GM21619 (cell line): ENCODE results near the gene HES4.
"Not testable (repeated sequence)": the region's sequence is repeated elsewhere in the genome, so short reads cannot be mapped to it uniquely, and the experiment has no call there.

Source experiments
- ATAC-seq: cut with Tn5 transposase; IDR thresholded peaks from one replicate; pipeline ENCODE4 v1.9.1; 2021; ENCODE audit not compliant: unreplicated experiment

Gene HES4

DNA sequence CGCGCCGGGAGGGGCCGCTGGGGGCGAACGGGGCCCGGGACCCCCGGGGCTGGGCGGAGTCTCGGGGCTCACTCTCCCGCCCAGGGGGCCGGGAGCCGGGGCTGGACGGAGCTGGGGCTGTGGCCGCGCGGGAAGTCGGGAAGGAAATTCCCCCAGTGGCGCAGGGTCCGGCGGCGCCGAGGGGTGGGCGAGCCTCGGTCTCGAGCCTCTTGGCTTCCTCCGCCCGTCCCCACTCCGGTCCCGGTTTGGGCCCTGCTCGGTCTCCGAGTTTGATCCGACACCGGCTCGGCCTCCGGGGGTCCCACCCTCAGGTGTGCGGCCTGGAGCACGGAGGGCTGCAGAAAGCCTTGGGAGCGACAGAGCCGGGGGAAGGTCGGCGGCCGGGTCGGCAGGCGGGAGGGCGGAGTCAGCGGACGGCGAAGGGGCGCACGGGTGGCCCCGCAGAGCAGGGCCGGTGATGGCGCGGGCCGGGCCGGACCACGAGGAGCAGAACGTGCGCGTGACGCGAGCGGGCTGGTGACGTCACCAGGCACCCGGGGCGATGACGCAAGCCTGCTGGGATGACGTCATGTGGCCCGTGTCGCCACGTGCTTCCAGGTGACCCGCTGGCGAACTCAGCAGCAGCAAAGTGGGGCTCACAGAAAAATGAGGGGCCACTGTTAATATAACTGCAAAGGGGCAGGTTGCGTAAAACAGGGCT lies 610 bp upstream of the HES4 start:
- ATAC-seq, result no peak

- ATAC-seq, result no peak
Observed at GRCh38 chr1:998995-999724, 737 bp downstream of the HES4 start.

- no peak for ATAC-seq
Observed at GRCh38 chr1:998745-998994, 1.2 kb downstream of the HES4 start.

GRCh38 chr1:997993-998744 lies 1.7 kb downstream of the HES4 start:
- no peak for ATAC-seq

GRCh38 chr1:997713-997992 lies 2.2 kb downstream of the HES4 start:
- no peak for ATAC-seq

GRCh38 chr1:996851-997712 lies 2.8 kb downstream of the HES4 start:
- ATAC-seq, result no peak

DNA sequence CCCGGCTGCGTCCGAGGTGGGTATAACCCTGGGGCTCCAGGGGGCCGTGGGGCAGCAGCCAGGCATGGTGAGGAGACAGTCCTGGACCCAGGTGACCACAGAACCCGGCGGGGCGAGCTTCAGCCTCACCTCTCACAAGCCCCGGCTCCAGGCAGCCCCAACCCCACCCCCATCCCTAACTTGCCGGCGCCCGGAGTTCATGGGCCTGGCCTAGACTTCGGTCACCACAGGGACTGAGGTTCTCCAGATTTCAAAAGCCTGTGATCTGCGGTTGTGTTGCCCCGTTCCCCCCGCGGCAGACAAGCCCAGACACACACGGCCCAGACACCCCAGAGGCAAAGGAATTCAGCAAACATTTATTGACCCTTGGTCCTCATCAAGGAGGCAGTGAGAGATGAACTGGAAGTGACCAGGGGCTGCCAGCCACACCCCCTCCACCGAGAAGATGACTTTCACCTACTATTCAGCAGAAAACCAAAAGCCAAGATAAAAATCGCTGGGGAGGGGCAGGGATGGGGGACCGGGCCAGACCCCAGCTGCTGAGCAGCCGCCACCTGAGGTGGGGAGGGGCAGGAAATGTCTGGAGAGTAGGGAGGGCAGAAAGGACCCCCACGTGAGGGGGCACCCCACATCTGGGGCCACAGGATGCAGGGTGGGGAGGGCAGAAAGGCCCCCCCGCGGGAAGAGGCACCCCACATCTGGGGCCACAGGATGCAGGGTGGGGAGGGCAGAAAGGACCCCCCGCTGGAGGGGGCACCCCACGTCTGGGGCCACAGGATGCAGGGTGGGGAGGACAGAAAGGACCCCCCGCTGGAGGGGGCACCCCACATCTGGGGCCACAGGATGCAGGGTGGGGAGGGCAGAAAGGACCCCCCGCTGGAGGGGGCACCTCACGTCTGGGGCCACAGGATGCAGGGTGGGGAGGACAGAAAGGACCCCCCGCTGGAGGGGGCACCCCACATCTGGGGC lies 3.9 kb downstream of the HES4 start:
- no peak for ATAC-seq

GRCh38 chr1:994546-994945 lies 5.4 kb downstream of the HES4 start:
- ATAC-seq, result not testable (repeated sequence)

- ATAC-seq, result no peak
Observed at GRCh38 chr1:993379-993995, 6.4 kb downstream of the HES4 start.

DNA sequence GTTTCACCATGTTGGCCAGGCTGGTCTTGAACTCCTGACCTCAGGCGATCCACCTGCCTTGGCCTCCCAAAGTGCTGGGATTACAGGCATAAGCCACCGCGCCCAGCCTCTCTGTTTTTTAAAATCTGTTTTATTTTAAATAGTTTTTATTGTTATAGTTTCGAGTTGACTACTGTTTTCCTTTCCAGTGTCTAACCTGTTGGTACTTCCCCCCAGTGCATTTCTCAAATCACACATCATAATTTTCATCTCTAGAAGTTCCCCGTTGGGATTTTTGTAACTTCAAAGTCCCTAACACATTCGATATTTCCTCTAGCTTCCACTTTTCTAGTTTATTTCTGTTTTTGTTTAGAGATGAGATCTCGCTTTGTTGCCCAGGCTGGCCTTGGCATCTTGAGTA lies 7.5 kb downstream of the HES4 start:
- ATAC-seq, result no peak

DNA sequence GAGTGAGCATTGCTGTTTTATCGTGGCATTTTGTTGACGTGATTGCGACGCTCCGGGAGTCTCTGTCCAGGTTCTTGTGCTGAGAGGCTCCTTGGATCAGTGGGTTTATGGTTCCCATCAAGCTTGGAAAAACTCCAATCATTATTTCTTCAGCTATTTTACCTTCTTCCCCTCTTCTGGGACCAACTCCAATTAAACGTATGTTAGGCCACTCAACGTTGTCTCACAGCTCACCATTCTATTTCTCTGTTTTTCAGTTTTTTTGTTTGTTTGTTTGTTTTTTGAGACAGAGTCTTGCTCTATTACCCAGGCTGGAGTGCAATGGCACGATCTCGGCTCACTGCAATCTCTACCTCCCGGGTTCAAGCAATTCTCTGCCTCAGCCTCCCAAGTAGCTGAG lies 8.0 kb downstream of the HES4 start:
- ATAC-seq, result no peak

DNA sequence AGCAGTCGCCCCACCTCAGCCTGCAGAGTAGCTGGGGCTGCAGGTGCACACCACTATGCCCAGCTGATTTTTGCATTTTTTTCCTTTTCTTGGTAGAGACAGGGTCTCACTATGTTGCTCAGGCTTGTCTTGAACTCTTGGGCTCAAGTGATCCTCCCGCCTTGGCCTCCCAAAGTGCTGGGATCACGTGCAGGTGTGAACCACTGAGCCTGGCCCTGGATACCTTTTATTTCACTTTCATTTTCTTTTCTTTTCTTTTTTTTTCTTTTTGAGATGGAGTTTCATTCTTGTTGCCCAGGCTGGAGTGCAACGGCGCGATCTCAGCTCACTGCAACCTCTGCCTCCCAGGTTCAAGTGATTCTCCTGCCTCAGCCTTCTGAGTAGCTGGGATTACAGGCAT lies 8.6 kb downstream of the HES4 start:
- not testable (repeated sequence) for ATAC-seq

- not testable (repeated sequence) for ATAC-seq
Observed at GRCh38 chr1:988061-988460, 11.8 kb downstream of the HES4 start.

- no peak for ATAC-seq
Observed at GRCh38 chr1:985126-985525, 14.8 kb downstream of the HES4 start.

GRCh38 chr1:984476-984814 lies 15.5 kb downstream of the HES4 start:
- ATAC-seq, result no peak

- no peak for ATAC-seq
Observed at GRCh38 chr1:983798-984475, 16.0 kb downstream of the HES4 start.

GRCh38 chr1:982765-983436 lies 17.0 kb downstream of the HES4 start:
- no peak for ATAC-seq

DNA sequence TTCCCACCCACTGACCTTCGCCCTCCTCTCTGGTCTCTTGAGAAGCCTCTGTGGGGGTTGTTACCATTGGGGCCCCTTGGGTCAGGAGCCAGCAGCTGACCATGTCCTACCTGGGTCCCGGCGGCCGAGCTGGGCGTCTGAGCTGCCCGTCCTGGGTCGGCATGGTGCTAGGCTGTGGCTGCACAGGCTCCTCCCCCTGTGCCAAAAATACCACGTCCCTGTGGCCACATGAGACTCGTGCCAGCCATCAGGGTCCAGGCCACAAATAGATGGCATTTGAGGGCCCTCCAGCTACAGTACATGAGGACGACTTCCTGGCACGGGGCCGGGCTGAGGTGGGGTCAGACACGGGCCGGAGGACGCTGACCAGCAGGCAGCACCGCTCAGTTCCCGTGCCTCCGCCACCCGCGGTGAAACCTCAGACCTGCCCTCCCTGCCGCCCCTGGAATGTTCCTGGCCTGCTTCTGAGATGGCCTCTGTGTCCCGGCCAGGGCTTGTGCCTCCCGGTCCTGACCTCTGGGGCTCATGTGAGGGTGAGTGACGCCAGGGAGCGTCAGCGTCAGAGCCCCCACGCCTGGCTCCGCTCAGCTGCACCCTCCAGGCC lies 17.8 kb downstream of the HES4 start, which contains the start of gene PERM1:
TSS of gene PERM1 (minus strand) at position 139 of the 604 bp plus-strand sequence. CDS start 1,064 bp downstream, outside the sequence.
- no peak for ATAC-seq
